Activated CD4-positive, CD25-positive, alpha-beta regulatory T cell (primary cell): ENCODE measurements around the gene GRM8.

ENCODE experiments used
- DNase-seq, 4 experiments: peaks; one replicate each; lab custom pipeline; 2025; lab: John Stamatoyannopoulos, UW

GRM8 gene

GRCh38 chr7:127252778-127253280, at the start of gene GRM8:
GRM8 (minus strand) TSS chr7:127252941.
- peak in 1 of 4 experiments; percentile 2 for DNase-seq

- DNase-seq = no peak
Observed at GRCh38 chr7:127290801-127291361, 38.1 kb upstream of the GRM8 start.

- no peak for DNase-seq
Observed at GRCh38 chr7:127290116-127290655, 37.4 kb upstream of the GRM8 start.

- DNase-seq = no peak
Observed at GRCh38 chr7:127287133-127287532, 34.4 kb upstream of the GRM8 start.

GRCh38 chr7:127270093-127270492, 17.4 kb upstream of the GRM8 start:
- no peak for DNase-seq

- DNase-seq = no peak
Observed at GRCh38 chr7:127266047-127266446, 13.3 kb upstream of the GRM8 start.

- DNase-seq = no peak
Observed at GRCh38 chr7:127264219-127264618, 11.5 kb upstream of the GRM8 start.

- no peak for DNase-seq
Observed at GRCh38 chr7:127258111-127258510, 5.4 kb upstream of the GRM8 start.

- no peak for DNase-seq
Observed at GRCh38 chr7:127257086-127257485, 4.3 kb upstream of the GRM8 start.

GRCh38 chr7:127256041-127256725, 3.4 kb upstream of the GRM8 start:
- no peak for DNase-seq

GRCh38 chr7:127254163-127254684, 1.5 kb upstream of the GRM8 start:
- no peak for DNase-seq

- DNase-seq = peak; percentile 18 to 45 (median 35)
Observed at GRCh38 chr7:127253281-127254162, 781 bp upstream of the GRM8 start.

GRCh38 chr7:127252377-127252713, 396 bp downstream of the GRM8 start:
- DNase-seq = no peak

- peak in 1 of 4 experiments; percentile 1 for DNase-seq
Observed at GRCh38 chr7:127251465-127252376, 1.0 kb downstream of the GRM8 start.

GRCh38 chr7:127251036-127251464, 1.7 kb downstream of the GRM8 start:
- DNase-seq = no peak

- no peak for DNase-seq
Observed at GRCh38 chr7:127250312-127251035, 2.3 kb downstream of the GRM8 start.

GRCh38 chr7:127245607-127246006, 7.1 kb downstream of the GRM8 start:
- DNase-seq = no peak

GRCh38 chr7:127245002-127245401, 7.7 kb downstream of the GRM8 start:
- DNase-seq = no peak

- no peak for DNase-seq
Observed at GRCh38 chr7:127239814-127240213, 12.9 kb downstream of the GRM8 start.

- DNase-seq = no peak
Observed at GRCh38 chr7:127233630-127234029, 19.1 kb downstream of the GRM8 start.
